ENCODE data around the gene RDM1.
"Not testable (repeated sequence)": the region's sequence is repeated elsewhere in the genome, so short reads cannot be mapped to it uniquely, and the experiment has no call there.

The RDM1 gene, protein sequence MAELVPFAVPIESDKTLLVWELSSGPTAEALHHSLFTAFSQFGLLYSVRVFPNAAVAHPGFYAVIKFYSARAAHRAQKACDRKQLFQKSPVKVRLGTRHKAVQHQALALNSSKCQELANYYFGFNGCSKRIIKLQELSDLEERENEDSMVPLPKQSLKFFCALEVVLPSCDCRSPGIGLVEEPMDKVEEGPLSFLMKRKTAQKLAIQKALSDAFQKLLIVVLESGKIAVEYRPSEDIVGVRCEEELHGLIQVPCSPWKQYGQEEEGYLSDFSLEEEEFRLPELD
- total RNA-seq, result 1.3 to 2.3 reads per million in 2 donors

DNA sequence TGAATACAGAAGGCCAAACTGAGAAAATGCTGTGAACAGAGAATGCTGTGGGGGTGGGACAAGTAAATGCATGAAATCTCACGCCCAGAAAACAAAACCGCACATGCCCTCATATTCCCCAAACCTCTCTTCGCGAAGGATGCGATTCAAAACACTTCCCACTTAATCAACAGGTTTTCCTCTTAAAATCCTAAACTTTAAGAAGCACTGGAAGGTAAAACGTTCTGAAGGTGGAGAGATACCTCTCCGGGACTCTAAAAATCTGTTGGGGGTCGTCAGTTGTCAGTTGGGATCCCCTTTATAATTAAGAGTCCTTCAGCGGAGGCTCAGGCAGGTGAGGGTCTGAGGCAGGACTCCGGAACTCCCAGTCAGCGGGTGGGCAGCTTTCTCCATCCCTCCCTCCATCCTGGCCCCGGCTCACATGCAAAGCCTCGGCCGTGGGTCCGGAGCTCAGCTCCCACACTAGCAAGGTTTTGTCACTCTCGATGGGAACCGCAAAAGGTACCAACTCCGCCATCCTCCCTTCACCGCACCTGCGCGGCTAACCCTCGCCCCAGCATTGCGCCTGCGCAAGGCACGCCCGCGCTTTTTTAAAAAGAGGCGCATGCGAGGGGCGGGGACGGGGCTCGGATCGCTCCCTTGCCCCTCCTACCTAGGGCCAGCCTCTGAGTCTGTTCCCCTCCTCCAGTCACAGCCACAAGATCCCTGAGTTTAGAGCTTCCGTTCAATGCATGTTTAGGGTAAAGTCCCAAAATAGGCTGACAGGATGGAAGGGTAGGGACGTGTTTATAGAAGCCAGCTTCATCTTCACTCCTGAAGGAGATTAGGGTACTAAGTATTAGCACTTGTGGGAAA is at the start of gene RDM1:
TSS of gene RDM1 (minus strand) at position 563 of the 855 bp plus-strand sequence. CDS start at position 517, 46 bp downstream.
- peak; percentile 60 for DNase-seq

DNA sequence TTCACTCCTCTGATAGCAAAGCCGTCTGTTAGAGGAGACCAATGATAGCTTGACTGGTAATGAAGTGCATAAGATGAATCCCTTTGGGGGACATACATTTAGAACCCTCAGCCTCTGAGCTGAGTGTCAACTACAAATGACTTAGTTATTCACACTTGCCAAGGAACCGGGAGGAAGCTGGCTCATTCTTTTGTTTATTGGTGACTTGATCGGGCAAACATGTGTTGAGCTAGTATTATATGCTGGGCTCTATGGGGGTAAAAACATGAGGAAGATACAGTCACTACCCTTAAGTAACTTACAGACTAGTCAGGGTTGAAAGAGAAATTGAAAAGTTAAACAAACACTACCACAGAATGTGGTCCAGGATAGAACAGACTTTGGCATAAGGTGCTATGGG is 47.8 kb upstream of the RDM1 start:
- no peak for DNase-seq

DNA sequence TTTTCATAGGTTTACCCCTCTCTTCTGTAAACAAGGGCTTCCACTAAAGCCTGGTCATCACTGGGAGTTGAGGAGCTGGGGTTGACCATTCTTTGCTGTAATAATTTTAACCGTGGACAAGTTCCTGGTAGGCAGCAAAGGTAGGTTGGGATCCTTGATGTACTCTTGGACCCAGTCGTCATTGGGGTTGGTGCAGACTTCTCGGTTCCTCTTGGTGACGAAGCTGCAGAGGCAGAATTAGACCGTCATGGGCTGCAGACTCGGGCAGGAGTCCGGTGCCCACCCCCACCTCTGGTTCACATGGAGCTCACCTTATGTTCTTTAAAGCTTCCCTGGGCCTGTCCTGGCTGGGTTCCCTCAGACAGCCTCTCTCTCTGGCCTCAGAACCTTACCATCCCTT is 46.9 kb upstream of the RDM1 start:
- DNase-seq, result no peak

DNA sequence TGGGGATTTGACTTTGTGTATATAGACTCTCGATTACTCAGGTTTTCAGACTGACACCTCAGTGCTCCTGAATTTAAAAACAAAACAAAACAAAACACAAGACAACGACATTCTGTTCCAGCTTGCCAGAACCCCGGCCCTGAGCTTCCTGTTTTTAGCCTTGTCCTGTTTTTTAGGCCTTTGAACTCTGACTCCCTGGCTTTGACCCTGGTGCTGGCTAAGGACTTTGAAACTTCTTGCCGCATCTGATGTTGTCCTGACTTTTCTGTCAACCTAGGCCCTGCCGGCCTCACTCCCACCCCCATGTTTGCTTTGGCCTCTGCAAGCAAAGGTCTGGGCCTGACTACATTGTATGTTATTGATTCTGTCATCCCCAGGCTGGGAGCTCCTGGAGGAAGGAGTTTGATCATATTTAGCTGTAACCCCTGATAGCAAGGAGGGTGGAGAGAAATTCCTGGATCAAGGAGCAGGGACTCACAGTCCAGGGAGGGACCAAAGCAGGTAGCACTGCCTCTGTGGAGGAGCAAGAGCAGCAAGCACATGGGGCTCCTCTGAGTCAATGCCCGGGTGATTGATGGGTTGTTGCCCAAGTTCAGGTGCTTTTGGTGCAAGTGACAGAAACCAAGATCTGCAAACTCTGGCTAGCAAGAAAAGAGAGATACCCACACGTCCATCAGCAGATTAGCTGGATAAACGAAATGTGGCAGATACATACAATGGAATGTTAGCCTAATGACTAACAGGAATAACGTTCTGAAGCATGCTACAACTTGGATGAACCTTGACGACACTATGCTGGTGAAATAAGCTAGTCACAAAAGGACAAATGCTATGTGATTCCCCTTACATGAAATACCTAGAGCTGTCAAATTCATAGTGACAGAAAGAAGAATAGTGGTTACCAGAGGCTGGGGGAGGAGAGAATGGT is 43.0 kb upstream of the RDM1 start:
- no peak for DNase-seq

DNA sequence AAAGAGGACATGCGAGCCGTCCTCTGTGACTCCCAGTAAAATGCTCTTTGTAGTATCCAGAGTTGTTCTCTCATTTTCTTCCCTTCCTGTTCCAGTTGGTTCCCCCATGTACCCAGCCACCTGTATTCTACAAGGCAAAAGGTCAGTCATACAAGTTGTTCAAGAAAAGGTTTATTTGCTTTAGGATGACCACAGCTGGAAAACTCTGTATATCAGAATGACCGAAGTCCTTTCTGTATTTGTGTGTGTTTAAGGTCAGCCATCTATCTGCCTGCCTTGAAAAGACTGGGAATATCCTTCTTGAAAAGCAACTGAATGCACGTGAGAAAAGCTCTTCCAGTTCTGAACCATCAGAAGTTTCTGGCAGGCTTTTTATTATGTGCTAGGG is 42.4 kb upstream of the RDM1 start:
- DNase-seq, result no peak

DNA sequence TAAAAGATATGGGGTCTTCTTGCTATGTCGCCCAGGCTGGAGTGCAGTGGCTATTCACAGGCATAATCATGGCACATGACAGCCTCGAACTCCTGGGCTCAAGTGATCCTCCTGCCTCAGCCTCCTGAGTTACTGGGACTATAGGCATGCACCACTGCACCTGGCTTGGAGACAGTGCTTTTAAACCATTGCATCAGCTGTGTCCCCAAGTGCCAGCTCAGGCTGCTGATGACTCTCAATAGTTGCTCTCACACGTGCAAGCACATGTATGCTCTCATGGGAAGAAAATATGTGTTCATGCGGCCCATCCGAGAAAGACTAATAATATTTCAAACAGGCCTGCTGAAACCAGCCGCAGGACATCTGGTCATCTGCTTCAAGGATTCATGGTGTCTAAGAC is 42.0 kb upstream of the RDM1 start:
- no peak for DNase-seq

DNA sequence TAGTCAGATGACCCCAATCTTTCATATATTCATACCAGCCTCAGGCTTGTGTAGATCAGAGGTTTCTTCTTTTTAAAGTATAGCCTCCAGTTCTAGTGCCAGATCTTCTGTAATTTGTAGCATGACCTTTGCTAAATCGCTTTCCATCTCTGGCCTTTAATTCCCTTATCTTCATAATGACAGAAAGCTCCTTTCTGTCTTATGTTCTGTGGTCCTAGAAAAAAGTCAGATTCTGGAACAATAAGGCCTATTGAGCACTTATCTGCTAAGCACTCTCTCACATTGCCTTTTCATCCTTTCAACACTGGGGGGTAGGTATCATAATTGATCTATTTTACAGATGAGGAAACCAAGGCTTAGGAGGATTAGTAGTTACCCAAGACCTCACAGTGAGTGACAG is 41.5 kb upstream of the RDM1 start:
- DNase-seq, result no peak

DNA sequence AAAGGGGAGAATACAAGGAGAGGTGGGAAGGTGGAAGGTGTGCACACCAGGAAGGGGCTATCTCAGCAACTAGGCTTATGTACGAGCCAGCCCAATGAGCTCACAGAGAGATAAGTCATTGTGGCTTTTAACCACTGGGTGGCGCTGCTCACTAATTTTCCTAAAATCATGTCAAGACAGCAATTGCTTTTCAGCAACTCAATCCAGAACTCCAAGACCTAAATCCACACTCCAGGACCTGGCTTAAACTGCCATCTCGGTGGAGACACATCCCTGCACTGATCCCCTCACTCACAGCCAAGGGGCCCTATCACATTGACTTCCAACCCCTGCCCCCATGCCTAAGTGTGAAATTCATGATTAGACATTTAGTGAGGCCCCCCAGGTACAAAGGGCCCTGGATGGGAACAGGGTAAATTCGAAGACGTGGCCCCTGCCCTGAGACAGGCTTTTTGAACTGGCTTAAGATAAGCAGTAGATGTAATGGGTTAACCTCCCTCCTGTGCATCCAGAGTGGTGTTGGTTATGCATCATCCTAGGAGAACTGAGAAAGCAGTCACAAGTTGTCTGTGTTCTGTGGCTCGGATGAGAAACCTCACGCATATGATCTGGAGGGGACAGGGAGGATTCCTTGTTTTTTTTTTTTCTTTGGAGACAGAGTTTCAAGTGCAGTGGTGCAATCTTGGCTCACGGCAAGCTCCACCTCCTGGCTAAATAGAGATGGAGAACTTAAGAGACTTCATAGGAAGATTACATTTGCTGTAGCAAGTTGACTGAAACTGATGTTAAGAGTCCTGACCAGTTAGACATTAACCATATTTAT is 39.2 kb upstream of the RDM1 start:
- DNase-seq, result no peak

DNA sequence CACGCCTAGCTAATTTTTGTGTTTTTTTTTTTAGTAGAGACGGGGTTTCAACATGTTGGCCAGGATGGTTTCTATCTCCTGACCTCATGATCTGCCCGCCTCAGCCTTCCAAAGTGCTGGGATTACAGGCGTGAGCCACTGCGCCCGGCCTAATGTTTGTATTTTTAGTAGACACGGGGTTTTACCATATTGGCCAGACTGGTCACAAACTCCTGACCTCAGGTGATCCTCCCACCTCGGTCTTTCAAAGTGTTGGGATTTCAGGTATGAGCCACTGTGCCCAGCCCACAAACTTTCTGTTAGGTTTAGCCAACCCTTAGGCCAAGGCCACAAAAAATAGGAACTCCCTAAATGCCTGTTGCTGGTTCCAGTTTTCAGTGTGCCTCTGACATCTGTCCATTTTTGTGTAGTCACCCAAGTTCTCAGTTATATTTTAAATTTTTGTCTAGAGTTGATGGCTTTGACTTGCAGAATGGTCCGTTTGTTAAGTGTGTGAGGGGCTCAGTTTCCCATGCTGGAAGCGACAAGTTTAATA is 38.0 kb upstream of the RDM1 start:
- no peak for DNase-seq

DNA sequence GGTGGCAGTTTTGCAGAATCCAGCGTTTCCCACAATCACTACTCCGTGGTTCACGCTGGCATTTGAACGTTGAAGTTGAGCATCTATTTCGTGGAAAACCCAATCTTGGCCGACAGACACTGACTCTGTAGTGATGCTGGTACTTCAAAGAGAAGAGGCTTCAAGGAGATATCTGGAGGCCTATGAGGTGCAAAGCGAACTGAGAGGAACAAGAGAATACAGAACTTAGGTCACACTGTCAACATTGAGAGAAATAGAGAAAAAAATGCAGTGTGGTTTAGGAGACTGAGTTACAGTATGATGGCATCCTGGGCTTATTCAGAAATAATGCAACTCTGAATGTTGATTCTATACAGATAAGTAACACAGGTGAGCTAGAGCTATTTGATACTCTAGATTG is 34.7 kb upstream of the RDM1 start:
- DNase-seq, result no peak

DNA sequence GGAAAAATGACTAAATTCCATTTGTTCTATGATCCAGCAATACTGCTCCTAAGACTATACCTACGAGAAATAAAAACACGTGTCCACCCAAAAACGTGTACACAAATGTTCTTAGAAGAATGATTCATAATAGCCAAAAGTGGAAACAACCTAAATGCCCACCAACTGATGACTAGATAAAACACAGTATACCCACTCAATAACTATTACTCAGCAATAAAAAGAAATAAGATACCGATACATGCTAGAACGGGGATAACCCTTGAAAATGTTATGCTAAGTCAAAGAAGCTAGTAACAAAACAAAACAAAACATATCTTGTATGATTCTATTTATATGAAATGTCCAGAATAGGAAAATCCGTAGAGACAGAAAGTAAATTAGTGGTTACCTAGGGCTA is 33.1 kb upstream of the RDM1 start:
- DNase-seq, result no peak

DNA sequence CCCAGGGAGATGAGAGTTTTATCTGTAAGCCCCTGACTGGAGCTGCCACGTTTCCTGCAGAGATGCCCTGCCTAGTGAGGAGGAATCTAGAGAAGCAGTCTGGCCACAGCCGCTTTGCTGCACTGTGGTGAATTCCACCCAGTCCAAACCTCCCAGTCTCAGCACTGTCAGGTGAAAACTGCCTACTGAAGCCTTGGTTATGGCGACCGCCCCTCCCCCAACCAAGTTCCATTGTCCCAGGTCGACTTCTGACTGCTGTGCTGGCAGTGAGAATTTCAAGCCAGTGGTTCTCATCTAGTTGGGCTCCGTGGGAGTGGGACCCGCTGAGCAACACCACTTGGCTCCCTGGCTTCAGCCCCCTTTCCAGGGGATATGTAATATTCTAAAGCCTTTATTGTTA is 23.1 kb upstream of the RDM1 start:
- no peak for DNase-seq

DNA sequence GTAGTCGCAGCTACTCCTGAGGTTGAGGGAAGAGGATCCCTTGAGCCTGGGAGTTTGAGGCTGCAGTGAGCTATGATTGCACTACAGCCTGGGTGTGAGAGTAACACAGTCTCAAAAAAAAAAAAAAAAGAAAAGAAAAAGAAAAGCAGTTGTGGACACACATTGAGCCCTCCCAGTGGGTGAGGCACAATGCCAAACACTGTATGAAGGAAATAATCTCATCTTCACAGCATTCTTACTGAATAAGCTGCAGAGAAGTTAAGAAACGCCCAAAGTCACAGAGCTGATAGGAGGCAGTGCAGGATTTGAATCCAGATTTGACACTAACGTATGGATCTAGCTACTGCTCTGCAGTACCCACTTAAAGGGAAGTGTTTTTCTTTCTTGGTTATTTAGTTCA is 18.8 kb upstream of the RDM1 start:
- no peak for DNase-seq

DNA sequence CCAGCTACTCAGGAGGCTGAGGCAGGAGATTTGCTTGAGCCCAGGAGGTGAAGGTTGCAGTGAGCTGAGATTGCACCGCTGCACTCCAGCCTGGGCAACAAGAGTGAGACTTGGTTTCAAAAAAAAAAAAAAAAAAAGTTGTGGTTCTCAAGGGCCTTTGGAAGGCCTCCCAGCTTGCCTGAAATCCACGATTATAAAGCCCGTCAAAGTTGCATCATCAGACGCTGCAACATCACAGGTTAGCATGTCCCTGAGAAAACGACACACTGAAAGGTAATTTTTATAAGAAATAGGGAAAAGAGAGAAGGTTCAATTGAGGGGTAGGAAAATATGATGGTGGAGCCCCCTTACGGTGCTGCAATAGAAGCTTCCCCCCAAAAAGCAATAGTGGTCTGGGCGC is 17.5 kb upstream of the RDM1 start:
- DNase-seq, result no peak

DNA sequence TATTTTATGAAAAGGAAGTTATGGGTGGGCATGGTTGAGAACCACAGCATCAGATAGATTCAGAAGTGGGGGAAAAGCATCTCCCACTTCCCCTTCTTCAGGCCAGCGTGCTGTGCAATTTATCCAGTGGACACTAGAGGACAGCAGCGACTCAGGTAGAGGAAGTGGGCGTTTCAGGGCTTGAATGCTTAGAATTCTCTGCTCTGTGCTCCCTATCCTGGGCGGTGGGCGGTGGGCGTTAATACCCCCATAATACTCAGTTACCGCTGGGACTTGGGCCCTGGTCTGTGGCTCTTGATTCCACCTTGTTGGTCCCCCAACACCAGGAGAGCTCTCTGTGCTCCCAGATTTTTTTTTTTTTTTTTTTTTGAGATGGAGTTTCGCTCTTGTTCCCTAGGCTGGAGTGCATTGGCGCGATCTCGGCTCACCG is 16.6 kb upstream of the RDM1 start:
- no peak for DNase-seq

DNA sequence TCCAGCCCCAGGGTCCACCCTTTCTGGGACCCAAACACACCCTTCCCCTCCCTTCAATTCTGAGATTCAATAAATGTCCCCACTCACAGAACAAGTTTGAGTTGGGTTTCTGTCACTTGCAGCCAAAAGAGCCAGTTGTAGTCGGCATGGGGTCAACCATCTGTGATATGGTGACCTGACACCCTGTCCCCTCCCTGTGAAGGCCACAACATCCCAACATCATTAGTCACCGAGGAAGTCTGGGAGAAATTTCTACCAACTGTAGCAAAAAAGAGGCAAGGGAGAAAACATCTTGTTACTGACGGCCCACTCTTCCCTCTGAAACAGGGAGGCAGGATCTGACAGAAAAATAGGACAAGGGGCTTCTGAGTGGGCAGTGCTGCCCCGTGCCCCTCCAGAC is 13.6 kb upstream of the RDM1 start:
- DNase-seq, result no peak

DNA sequence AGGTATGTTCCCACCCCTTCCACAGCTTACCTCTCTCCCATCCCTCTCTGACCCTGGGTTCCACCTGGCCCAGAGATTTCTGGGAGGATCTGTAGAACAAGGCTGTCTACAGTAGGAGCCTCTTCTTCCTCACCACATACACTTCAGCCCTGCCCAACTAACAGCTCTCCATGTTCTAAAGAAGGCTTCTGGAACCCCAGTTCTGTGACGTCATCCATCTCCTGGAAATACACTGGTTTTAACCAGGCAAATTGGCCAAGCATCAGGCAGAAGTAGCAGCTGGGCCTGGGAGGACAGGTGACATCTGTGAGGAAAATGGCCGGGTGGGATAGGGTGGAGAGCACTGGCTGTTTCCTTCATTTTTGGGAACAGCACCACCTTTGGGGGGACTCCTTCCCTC is 13.0 kb upstream of the RDM1 start, which contains the start of gene LYZL6:
TSS of gene LYZL6 (minus strand) at position 177 of the 400 bp plus-strand sequence. CDS start 4,357 bp downstream, outside the sequence.
- DNase-seq, result no peak

DNA sequence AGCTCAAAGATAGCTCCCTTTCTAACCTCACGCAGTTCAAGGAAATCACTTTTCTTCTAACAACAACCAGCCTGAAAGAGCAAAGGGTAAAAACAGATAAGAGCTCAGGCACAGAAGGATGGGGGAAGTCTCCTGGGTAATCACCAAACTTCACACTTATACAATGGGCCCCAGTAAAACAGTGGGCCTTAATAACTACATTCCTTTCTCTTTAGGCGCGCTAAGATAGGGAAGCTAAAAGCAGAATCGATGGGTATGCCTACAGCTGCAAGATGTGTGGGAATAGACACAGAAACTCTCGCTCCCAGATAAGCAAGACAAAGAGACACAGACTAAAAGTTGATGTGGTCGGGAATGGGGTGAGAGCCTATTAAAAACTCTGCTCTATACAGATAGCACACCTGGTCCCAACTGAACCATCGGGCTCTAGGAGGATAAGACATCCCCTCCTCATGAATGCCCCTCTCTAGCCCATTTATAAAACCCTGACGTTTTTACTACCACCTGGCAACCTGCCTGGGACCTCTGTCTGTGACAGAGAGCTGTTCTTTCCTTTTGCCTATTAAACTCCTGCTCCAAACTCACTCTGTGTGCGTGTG is 12.1 kb upstream of the RDM1 start:
- DNase-seq, result no peak

DNA sequence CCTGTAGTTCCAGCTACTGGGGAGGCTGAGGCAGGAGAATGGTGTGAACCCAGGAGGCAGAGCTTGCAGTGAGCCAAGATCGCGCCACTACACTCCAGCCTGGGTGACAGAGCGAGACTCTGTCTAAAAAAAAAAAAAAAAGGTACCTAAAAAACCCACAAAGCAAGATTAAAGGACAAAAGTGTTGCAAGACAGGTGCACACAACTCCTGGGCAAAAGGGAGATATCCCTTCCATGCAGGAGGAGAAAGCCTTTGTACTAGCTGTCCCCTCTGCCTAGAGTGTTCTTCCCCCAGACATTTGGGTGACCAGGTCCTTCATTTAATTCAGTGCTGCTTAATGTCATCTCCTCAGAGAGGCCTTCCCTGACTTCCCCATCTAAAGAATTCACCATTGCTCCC is 7.9 kb upstream of the RDM1 start:
- DNase-seq, result not testable (repeated sequence)

DNA sequence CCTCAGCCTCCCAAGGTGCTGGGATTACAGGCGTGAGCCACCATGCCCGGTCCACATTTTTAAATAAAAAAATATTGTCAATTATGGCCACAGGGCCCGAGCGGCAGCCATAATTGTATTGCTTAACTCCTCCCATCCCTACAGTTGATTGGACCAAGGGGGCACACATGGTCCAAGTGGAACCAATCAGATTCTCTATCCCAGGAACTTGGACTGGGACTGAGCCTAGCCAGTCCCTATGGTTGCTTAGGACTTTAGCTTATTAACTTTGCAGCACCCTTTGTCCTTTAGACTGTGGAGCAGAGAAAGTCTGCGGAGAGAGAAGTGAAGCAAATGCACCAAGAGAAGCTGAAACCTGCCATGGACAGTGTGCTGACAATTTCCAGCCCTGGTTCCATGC is 5.5 kb upstream of the RDM1 start:
- DNase-seq, result no peak

DNA sequence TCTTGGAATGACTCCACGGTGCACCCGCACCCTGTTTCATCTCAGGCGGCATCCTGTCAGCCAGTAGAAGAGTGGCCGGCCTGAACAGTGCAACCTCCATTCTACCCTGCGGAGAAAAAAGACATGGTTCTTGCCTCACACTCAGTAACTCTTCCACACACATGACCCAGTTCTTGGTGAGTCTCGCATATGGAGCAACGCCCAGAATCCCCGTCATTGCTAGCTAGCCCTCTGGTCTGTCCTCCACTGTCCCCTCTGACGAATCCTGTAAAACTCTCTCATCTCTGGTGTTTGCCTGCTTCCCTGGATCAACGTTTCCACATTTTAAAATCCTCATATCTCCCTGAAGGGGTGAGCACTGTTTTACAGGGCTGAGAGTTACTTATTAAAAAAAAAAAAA is 4.2 kb upstream of the RDM1 start:
- DNase-seq, result no peak
